Stimulated activated CD8-positive, alpha-beta memory T cell treated with anti-CD3 and anti-CD28 coated beads, Interleukin-12 subunit alpha, Interleukin-12 subunit beta, amount 100 ng/mL, for 24 hours (primary cell): Measurements from ENCODE around the gene GGNBP2.
A peak's percentile ranks its signal among the peaks of the same experiment; 100 is the strongest.

Experiments
- DNase-seq: peaks from one replicate; pipeline ENCODE4 v3.0.0-alpha.2; 2020; ENCODE audit errors: extremely low read depth

The GGNBP2 gene

GRCh38 chr17:36514856-36515255 is 29.9 kb upstream of the GGNBP2 start:
- no peak for DNase-seq

DNA sequence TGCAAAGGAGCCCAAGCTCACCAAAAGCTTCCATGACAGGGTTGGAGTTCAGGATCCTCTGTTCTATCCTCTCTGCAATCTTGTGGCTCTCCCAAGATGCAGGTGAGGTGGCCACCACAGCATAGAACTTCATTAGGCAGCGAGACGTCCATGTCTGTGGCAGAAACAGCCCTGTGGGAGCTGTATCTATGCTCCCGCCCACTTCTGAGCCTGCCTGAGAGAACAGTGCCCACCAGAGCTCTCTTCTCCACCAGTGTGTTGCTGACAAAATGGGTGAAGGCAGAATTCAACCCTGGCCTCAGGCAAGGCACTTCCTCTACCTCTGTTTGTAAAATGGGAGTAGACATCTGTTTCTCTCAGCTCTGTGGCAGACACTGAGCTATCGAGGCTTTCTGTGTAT is 28.9 kb upstream of the GGNBP2 start:
- DNase-seq: no peak

DNA sequence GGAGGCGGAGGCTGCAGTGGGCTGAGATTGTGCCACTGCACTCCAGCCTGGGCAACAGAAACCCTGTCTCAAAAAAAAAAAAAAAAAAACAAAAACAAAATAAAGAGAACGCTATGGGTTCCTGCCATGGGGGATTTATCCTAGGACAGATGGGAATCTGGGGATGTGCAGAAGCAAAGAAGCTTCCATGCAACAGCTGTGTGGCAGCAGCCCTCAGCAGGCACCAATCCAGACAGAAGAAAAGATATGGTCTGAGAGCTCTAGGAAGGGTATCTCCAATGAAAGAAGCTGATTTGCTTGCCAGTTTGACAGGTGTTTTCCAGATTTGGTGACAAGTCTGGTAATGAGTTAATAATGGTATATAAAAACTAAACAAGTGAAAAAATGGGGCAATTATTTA is 21.6 kb upstream of the GGNBP2 start:
- DNase-seq: no peak

DNA sequence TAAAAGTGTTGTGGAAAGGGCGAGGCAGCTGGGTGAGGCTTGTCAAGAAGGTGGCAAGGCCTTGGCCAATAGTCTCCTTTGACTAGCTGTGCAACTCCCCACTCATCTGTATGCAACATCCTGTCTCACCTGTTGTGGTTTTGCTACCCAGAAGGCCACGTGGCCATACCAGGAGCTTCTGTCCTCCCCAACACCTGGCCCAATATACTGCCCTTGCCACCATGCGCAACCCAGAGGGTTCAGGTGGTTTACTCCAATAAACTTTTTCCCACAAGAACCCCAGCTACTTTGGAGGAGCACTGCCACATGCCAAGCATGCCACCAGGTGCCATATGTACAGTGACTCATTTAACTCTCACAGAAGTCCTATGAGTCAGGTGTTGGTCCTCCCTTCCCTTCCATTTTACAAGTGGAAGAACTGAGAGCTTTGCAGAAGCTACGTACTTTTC is 20.3 kb upstream of the GGNBP2 start:
- no peak for DNase-seq

DNA sequence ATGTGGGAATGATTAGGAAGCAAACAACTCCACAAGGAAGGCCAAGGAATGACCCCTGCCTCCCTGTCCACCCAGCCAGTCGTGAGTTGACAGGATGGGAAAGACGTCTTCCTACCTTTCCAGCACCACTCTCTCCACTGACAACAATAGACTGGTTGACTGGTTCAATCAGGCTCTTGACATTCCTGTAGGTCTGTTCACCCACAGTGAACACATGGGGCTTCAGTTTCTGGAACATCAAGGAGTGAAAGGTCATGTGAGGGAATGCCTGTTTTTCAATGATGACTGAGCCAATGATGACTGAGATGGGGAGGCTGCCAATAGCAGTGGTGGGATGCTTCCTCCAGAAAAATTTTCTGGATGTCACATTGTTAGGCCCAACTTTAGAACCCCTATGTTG is 19.6 kb upstream of the GGNBP2 start:
- no peak for DNase-seq

- DNase-seq: no peak
These were observed 18.8 kb upstream of the GGNBP2 start for GRCh38 chr17:36525888-36526287.

DNA sequence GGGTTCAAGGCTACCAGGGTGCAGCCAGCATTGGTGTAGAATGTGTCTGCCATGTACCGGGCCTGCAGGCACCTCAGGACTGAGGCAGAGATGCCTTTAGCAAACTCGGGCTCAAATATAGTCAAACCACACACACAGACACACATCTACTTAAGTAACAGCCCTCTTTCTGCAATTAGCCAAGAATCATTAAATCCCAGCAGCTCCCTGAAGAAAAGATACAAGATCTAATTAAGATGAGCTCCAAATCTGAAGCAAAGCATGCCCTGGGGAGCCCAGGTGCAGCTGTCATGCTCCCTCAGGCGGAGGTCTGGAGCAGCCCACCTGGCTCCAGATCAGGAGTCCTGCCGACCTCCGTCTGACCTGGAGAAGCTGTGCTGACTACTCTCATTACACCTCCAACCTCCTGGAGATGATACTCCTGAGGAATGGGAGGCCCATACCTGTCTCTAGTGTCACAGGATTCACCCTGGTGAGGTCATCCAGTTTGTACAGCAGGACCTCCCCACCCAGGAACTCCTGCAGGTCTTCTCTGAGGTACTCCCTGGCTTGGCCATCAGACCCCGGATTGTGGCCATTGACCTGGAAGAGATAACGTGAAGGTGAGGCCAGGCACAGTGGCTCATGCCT is 17.0 kb upstream of the GGNBP2 start:
- DNase-seq: no peak

DNA sequence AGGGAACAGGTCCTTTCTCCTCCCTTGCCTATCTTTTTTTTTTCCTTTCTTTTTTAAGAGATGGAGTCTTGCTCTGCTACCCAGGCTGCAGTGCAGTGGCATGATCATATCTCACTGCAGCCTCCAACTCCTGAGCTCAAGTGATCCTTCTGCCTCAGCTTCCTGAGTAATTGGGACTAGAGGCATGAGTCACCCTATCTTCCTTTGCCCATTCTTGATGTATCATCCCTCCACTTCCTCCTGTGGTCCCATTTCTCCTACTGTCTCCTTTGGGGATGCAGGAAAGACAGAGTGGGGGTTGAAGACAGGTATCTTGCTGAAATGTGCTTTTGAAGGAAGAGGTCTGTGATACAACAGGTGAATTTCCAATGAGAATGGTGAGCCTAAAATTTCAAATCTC is 15.6 kb upstream of the GGNBP2 start:
- no peak for DNase-seq

- DNase-seq: no peak
These were observed 12.2 kb upstream of the GGNBP2 start for GRCh38 chr17:36532435-36532975.

- DNase-seq: no peak
These were observed 10.5 kb upstream of the GGNBP2 start for GRCh38 chr17:36533935-36534839.

- peak; percentile 73 for DNase-seq
These were observed 9.7 kb upstream of the GGNBP2 start, which contains the start of the genes MYO19 and PIGW for GRCh38 chr17:36534840-36535668. MYO19 (minus strand) TSS chr17:36534868; CDS start chr17:36532538, 2,330 bp downstream. PIGW (plus strand) TSS chr17:36534987; CDS start chr17:36537102, 2,115 bp downstream.

DNA sequence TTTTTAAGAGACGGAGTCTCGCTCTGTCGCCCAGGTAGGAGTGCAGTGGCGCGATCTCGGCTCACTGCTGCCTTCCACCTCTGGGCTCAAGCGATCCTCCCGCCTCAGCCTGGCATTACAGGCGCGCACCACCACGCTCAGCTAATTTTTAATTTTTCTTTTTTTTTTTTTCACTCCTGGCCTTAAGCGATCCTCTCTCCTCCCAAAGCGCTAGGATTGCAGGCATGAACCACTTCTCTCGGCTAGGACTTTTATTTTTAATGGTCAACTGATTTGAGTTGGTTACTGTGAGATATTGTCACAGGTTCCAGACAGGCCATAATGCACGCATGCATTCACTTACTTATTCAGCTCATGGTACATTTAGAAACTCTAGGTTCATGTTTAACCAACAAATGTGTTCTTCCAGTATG is 9.0 kb upstream of the GGNBP2 start:
- no peak for DNase-seq

- no peak for DNase-seq
These were observed 4.0 kb upstream of the GGNBP2 start for GRCh38 chr17:36540696-36541095.

- DNase-seq: no peak
These were observed 2.0 kb upstream of the GGNBP2 start for GRCh38 chr17:36542755-36543154.

DNA sequence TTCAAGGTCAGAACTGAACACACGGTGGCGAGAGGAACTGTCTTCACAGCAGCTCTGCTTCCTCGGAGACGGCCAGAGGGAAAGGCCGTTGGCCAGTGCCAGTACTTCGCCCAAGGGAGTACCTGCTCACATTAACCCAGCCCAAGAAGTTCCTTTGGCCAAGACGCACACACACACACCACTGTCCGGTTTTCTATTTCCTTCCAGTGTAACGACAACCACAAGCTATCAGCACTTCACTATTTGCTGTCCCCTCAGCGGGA is 744 bp upstream of the GGNBP2 start:
- DNase-seq: no peak

GRCh38 chr17:36545077-36545464 is 352 bp downstream of the GGNBP2 start:
- no peak for DNase-seq

GRCh38 chr17:36545465-36546417 is 1.0 kb downstream of the GGNBP2 start:
- DNase-seq: peak; percentile 86

DNA sequence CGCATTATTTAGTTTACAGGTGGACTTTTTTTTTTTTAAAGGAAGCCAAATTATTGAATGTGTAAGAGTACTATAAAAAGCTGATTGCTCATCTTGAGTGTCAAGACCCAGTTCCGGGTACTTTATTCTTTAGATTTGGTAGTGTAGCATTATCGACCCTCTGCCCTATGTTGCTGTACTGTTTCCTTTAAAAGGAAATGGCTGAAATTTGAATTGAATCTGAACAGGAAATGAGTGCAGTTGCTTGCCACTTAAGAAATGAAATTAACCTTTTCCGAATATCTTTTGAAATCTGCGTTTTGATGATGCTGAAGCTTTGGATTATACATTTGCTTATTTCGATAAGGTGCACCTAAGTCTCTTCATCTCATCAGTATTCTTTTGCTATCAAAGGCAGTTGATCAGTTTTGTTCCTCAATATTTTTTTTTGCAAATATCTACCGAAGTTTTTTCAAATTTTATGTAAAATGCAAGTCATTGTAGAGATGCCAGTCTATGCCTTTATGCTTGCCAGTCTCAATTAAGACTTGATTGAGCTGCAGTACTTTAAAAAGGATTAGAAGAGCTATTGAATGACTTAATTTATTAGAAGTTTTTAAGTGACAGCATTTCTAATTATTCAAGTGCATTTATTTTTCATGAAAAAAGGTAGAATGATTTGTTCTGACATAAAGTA is 1.8 kb downstream of the GGNBP2 start:
- DNase-seq: no peak

GRCh38 chr17:36547776-36548175 is 3.1 kb downstream of the GGNBP2 start:
- no peak for DNase-seq
